Nephron progenitor cell (in vitro differentiated cells): Measurements from ENCODE around the gene GPATCH4.

Experiments used
- DNase-seq: peaks from one replicate; pipeline ENCODE4 v3.0.0; 2021
- H3K27ac Mint-ChIP-seq: 2 replicates; pipeline ENCODE4 v1.8.0; 2021; ENCODE audit warnings: mild to moderate bottlenecking, moderate library complexity, mixed read lengths
- H3K27me3 Mint-ChIP-seq: 2 replicates; pipeline ENCODE4 v1.8.0; 2021; ENCODE audit warnings: mild to moderate bottlenecking, low read depth, mixed read lengths; ENCODE audit not compliant: poor library complexity
- H3K36me3 Mint-ChIP-seq: 2 replicates; pipeline ENCODE4 v1.8.0; 2021; ENCODE audit warnings: low read depth, mixed read lengths
- H3K4me1 Mint-ChIP-seq: 2 replicates; pipeline ENCODE4 v1.8.0; 2021; ENCODE audit warnings: mixed read lengths
- H3K4me3 Mint-ChIP-seq: 2 replicates; pipeline ENCODE4 v1.8.0; 2021; ENCODE audit warnings: mild to moderate bottlenecking, moderate library complexity, mixed read lengths
- H3K9me3 Mint-ChIP-seq: 2 replicates; pipeline ENCODE4 v1.8.0; 2021; ENCODE audit warnings: mild to moderate bottlenecking, moderate library complexity, mixed read lengths
- TF ChIP-seq, protein P1 (sequence below): fragments of 200-600 bp; sonication (generic); IDR thresholded peaks from 2 replicates; pipeline ENCODE4 v1.5.0; 2021; ENCODE audit warnings: antibody characterized with exemption

The GPATCH4 gene

DNA sequence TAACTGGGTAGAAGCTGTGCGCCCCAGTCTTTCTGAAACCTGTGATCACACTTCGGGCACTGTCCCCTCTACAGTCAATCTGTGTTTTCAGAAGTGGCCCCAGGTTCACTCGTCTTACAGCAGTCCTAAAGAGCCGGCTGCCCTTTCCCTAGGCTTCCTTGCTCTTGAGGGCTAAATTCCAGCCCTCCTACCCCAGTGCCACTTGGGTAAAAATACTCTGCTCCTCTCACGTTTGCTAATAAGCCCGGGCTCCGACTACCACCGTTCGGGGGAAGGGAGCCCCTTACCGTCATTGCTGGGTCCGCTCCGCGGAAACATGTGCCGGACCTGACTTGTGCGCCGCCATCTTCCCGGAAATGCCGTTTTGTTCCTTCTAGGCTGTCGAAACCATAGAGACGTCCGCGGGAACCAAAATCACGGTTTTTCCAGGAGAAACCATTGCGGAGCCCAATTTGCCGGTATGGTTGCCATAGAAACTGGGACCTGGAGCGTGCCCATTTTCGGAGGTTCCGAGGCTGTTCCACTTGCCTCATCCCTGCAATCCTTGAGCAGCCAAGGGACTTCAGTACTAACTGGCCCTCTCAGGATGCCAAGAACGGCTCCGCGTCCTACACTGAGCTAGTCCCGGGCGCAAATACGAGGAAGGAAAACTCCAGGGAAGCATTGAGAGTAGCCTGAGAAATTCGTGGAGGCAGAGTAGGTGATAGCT lies at the start of gene GPATCH4:
GPATCH4 (minus strand) TSS at position 358 of the 709 bp plus-strand sequence.
- H3K4me1 Mint-ChIP-seq: peaks cover 31% of the 10 kb centered on the region
- H3K4me3 Mint-ChIP-seq: peak within 1 kb of the TSS; percentile 98
- DNase-seq: peak; percentile 74
- TF ChIP-seq, protein P1, sequence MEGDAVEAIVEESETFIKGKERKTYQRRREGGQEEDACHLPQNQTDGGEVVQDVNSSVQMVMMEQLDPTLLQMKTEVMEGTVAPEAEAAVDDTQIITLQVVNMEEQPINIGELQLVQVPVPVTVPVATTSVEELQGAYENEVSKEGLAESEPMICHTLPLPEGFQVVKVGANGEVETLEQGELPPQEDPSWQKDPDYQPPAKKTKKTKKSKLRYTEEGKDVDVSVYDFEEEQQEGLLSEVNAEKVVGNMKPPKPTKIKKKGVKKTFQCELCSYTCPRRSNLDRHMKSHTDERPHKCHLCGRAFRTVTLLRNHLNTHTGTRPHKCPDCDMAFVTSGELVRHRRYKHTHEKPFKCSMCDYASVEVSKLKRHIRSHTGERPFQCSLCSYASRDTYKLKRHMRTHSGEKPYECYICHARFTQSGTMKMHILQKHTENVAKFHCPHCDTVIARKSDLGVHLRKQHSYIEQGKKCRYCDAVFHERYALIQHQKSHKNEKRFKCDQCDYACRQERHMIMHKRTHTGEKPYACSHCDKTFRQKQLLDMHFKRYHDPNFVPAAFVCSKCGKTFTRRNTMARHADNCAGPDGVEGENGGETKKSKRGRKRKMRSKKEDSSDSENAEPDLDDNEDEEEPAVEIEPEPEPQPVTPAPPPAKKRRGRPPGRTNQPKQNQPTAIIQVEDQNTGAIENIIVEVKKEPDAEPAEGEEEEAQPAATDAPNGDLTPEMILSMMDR: no peak
- peaks cover 5% of the 10 kb centered on the region for H3K27me3 Mint-ChIP-seq
- H3K36me3 Mint-ChIP-seq: peaks cover 18% of the 10 kb centered on the region
- H3K9me3 Mint-ChIP-seq: no peaks in the 10 kb centered on the region
- H3K27ac Mint-ChIP-seq: peak within 1 kb of the TSS; percentile 96

GRCh38 chr1:156648951-156649350 lies 47.7 kb upstream of the GPATCH4 start:
- no peaks in the 10 kb centered on the region for H3K4me1 Mint-ChIP-seq
- H3K36me3 Mint-ChIP-seq: no peaks in the 10 kb centered on the region
- TF ChIP-seq, protein P1: no peak
- H3K27ac Mint-ChIP-seq: no peak overlapping the region
- no peak for DNase-seq
- H3K9me3 Mint-ChIP-seq: no peaks in the 10 kb centered on the region
- H3K4me3 Mint-ChIP-seq: no peak overlapping the region
- peaks cover 95% of the 10 kb centered on the region for H3K27me3 Mint-ChIP-seq

- TF ChIP-seq, protein P1: no peak
- no peak for DNase-seq
- no peaks in the 10 kb centered on the region for H3K9me3 Mint-ChIP-seq
- H3K27ac Mint-ChIP-seq: no peak overlapping the region
- H3K27me3 Mint-ChIP-seq: peaks cover 95% of the 10 kb centered on the region
- H3K36me3 Mint-ChIP-seq: no peaks in the 10 kb centered on the region
- H3K4me1 Mint-ChIP-seq: no peaks in the 10 kb centered on the region
- no peak overlapping the region for H3K4me3 Mint-ChIP-seq
These were observed 47.2 kb upstream of the GPATCH4 start for GRCh38 chr1:156648496-156648895.

DNA sequence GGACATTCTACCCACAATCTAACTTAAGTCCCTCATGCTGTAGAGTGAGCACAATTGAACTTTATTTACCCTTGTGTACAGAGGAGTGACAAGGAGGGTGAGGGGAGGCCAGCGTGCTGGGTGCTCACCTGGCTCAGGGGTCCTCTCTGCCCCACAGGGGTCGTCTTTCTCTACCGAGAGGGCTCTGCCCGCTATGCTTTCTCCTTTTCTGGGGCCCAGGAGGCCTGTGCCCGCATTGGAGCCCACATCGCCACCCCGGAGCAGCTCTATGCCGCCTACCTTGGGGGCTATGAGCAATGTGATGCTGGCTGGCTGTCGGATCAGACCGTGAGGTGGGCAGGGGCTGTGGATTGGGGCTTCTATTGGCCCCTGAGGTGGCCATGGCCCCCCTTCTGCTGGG lies 46.1 kb upstream of the GPATCH4 start:
- Mint-ChIP-seq H3K27me3 (peaks cover 99% of the 10 kb centered on the region), H3K4me1 (peaks cover 5% of the 10 kb centered on the region), H3K9me3 (no peaks in the 10 kb centered on the region), H3K27ac (no peak overlapping the region), H3K36me3 (no peaks in the 10 kb centered on the region), H3K4me3 (no peak overlapping the region)
- TF ChIP-seq, protein P1: no peak
- no peak for DNase-seq

DNA sequence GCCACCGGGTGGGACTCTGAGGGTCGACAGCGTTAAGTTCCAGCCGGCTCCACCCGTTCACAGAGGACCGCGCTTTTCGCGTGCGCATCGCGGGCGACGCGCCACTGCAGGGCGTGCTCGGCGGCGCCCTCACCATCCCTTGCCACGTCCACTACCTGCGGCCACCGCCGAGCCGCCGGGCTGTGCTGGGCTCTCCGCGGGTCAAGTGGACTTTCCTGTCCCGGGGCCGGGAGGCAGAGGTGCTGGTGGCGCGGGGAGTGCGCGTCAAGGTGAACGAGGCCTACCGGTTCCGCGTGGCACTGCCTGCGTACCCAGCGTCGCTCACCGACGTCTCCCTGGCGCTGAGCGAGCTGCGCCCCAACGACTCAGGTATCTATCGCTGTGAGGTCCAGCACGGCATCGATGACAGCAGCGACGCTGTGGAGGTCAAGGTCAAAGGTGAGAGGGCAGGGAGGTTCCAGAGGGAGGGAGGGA lies 45.5 kb upstream of the GPATCH4 start:
- no peak for DNase-seq
- Mint-ChIP-seq H3K4me3 (no peak overlapping the region), H3K9me3 (no peaks in the 10 kb centered on the region), H3K27me3 (peaks cover 95% of the 10 kb centered on the region), H3K36me3 (no peaks in the 10 kb centered on the region), H3K4me1 (peaks cover 7% of the 10 kb centered on the region), H3K27ac (no peak overlapping the region)
- TF ChIP-seq, protein P1: no peak

- Mint-ChIP-seq H3K36me3 (no peaks in the 10 kb centered on the region), H3K4me3 (no peak overlapping the region), H3K27ac (no peak overlapping the region), H3K9me3 (no peaks in the 10 kb centered on the region), H3K4me1 (peaks cover 18% of the 10 kb centered on the region), H3K27me3 (peaks cover 95% of the 10 kb centered on the region)
- TF ChIP-seq, protein P1: no peak
- DNase-seq: no peak
These were observed 44.4 kb upstream of the GPATCH4 start for GRCh38 chr1:156645666-156646065.
